Erythroblast (primary cell): ENCODE data around the gene DHRS7B.

Source experiments
- GATA1 ChIP-seq: IDR thresholded peaks from 2 replicates; pipeline ENCODE4 v1.6.1; 2011; ENCODE audit warnings: low read depth, mild to moderate bottlenecking, control low read depth, low read length, moderate library complexity
- POLR2A ChIP-seq: IDR thresholded peaks from 2 replicates; pipeline ENCODE4 v1.6.1; 2011; ENCODE audit warnings: mild to moderate bottlenecking, low read length

- TF ChIP-seq POLR2A = no peak
- no peak for TF ChIP-seq GATA1
These were observed 18.1 kb upstream of the DHRS7B start for GRCh38 chr17:21108651-21109050.
